Smooth muscle cell (in vitro differentiated cells): ENCODE measurements around the gene THSD7B. TPM values are rescaled to one million over a fixed set of nuclear protein-coding genes. Genes with fewer than 3 reads are reported as not detected.
"Not testable (repeated sequence)": the region's sequence is repeated elsewhere in the genome, so short reads cannot be mapped to it uniquely, and the experiment has no call there.

ENCODE experiments used
- DNase-seq: peaks from one replicate; lab custom pipeline; 2025; ENCODE audit not compliant: unreplicated experiment; lab: John Stamatoyannopoulos, UW
- H2AFZ ChIP-seq: fragments of 200-600 bp; sonication (generic); 2 replicates; pipeline ENCODE4 v1.6.0; 2016; ENCODE audit warnings: antibody characterized with exemption, low read depth, mild to moderate bottlenecking
- H3F3A ChIP-seq: fragments of 200-600 bp; sonication (generic); 2 replicates; pipeline ENCODE4 v1.6.0; 2017; ENCODE audit warnings: antibody characterized with exemption, low read depth
- H3K27ac ChIP-seq: fragments of 200-600 bp; sonication (generic); 2 replicates; pipeline ENCODE4 v1.5.1; 2016; ENCODE audit warnings: low read depth, mild to moderate bottlenecking
- H3K27me3 ChIP-seq: fragments of 200-600 bp; sonication (generic); 2 replicates; pipeline ENCODE4 v1.6.1; 2016; ENCODE audit warnings: low read depth, mild to moderate bottlenecking
- H3K36me3 ChIP-seq: fragments of 200-600 bp; sonication (generic); 2 replicates; pipeline ENCODE4 v1.5.1; 2016; ENCODE audit warnings: low read depth
- H3K4me1 ChIP-seq: fragments of 200-600 bp; sonication (generic); 2 replicates; pipeline ENCODE4 v1.5.1; 2016; ENCODE audit warnings: low read depth
- H3K4me2 ChIP-seq: fragments of 200-600 bp; sonication (generic); 2 replicates; pipeline ENCODE4 v1.6.0; 2016; ENCODE audit warnings: mild to moderate bottlenecking
- H3K4me3 ChIP-seq: fragments of 200-600 bp; sonication (generic); 2 replicates; pipeline ENCODE4 v1.5.1; 2016; ENCODE audit warnings: mild to moderate bottlenecking
- H3K79me2 ChIP-seq: fragments of 200-600 bp; sonication (generic); 2 replicates; pipeline ENCODE4 v1.6.0; 2016; ENCODE audit warnings: low read depth, mild to moderate bottlenecking
- H3K9ac ChIP-seq: fragments of 200-600 bp; sonication (generic); 2 replicates; pipeline ENCODE4 v1.6.0; 2016; ENCODE audit warnings: low read depth
- H3K9me3 ChIP-seq: fragments of 200-600 bp; sonication (generic); replicated peaks from 2 replicates; pipeline ENCODE4 v1.5.1; 2016; ENCODE audit warnings: low read depth
- H4K20me1 ChIP-seq: fragments of 200-600 bp; sonication (generic); 2 replicates; pipeline ENCODE4 v1.6.0; 2016; ENCODE audit warnings: low read depth
- CTCF ChIP-seq: fragments of 200-600 bp; sonication (generic); IDR thresholded peaks from 2 replicates; pipeline ENCODE4 v1.5.1; 2017; ENCODE audit warnings: borderline replicate concordance, mild to moderate bottlenecking, antibody characterized with exemption; ENCODE audit not compliant: insufficient read depth, poor library complexity, severe bottlenecking
- WGBS: methylation state at CpG from one replicate; pipeline ENCODE4 v1.1.7; 2016; ENCODE audit warnings: low lambda C conversion rate; 5-methylcytosine and 5-hydroxymethylcytosine counted together
- polyA plus RNA-seq: library from polyadenylated mRNA; unstranded; fragments of >200 nt; fragmentation: Nextera tagmentation; extraction: Ambion mirVana; gene quantifications from 2 replicates; pipeline ENCODE4 v1.2.1, GENCODE V29; 2016
- total RNA-seq: library from RNA; depleted of rRNA; stranded (reverse); fragments of >200 nt; gene quantifications from 2 replicates; pipeline ENCODE4 v1.2.3, GENCODE V29; 2014

THSD7B gene
- total and polyA plus RNA-seq, 2 experiments from 2014 or later, result not detected

GRCh38 chr2:137539336-137539735 is 774.0 kb downstream of the THSD7B start:
- Histone ChIP-seq H3K4me1 (no peaks in the 10 kb centered on the region), H3K9me3 (no peaks in the 10 kb centered on the region), H3F3A (no peaks in the 10 kb centered on the region), H3K27me3 (no peaks in the 10 kb centered on the region), H3K27ac (no peak overlapping the region), H3K36me3 (no peaks in the 10 kb centered on the region), H3K4me3 (no peak overlapping the region), H3K9ac (no peak overlapping the region), H4K20me1 (no peaks in the 10 kb centered on the region), H2AFZ (no peak overlapping the region), H3K4me2 (no peak overlapping the region), H3K79me2 (no peaks in the 10 kb centered on the region)
- TF ChIP-seq CTCF, result no peak
- DNase-seq, result no peak
- 63% methylated on average over 1 of the region's 1 CpG for WGBS

- Histone ChIP-seq H4K20me1 (no peaks in the 10 kb centered on the region), H3K4me2 (no peak overlapping the region), H3K9me3 (no peaks in the 10 kb centered on the region), H3K27ac (no peak overlapping the region), H3K9ac (no peak overlapping the region), H3F3A (no peaks in the 10 kb centered on the region), H3K4me3 (no peak overlapping the region), H3K36me3 (no peaks in the 10 kb centered on the region), H3K79me2 (no peaks in the 10 kb centered on the region), H2AFZ (no peak overlapping the region), H3K27me3 (no peaks in the 10 kb centered on the region), H3K4me1 (no peaks in the 10 kb centered on the region)
- no peak for DNase-seq
- TF ChIP-seq CTCF, result no peak
- WGBS, result 90% methylated on average over 6 of the region's 6 CpGs
These were observed 782.5 kb downstream of the THSD7B start for GRCh38 chr2:137547842-137548241.

- DNase-seq, result no peak
- Histone ChIP-seq H3K4me2 (no peak overlapping the region), H2AFZ (no peak overlapping the region), H3K4me3 (no peak overlapping the region), H3K27me3 (no peaks in the 10 kb centered on the region), H3F3A (no peaks in the 10 kb centered on the region), H3K36me3 (no peaks in the 10 kb centered on the region), H3K79me2 (no peaks in the 10 kb centered on the region), H3K4me1 (no peaks in the 10 kb centered on the region), H3K9ac (no peak overlapping the region), H3K27ac (no peak overlapping the region), H4K20me1 (no peaks in the 10 kb centered on the region), H3K9me3 (no peaks in the 10 kb centered on the region)
- WGBS, result 86% methylated on average over 1 of the region's 1 CpG
- TF ChIP-seq CTCF, result no peak
These were observed 801.0 kb downstream of the THSD7B start for GRCh38 chr2:137566387-137566786.

GRCh38 chr2:137570484-137570883 is 805.1 kb downstream of the THSD7B start:
- Histone ChIP-seq H3K4me1 (no peaks in the 10 kb centered on the region), H4K20me1 (no peaks in the 10 kb centered on the region), H2AFZ (no peak overlapping the region), H3K27me3 (no peaks in the 10 kb centered on the region), H3K79me2 (no peaks in the 10 kb centered on the region), H3K36me3 (no peaks in the 10 kb centered on the region), H3F3A (no peaks in the 10 kb centered on the region), H3K9me3 (no peaks in the 10 kb centered on the region), H3K4me2 (no peak overlapping the region), H3K27ac (no peak overlapping the region), H3K4me3 (no peak overlapping the region), H3K9ac (no peak overlapping the region)
- DNase-seq, result no peak
- 86% methylated on average over 3 of the region's 3 CpGs for WGBS
- TF ChIP-seq CTCF, result no peak

GRCh38 chr2:137587834-137588233 is 822.5 kb downstream of the THSD7B start:
- H3K4me1 ChIP-seq, H3K4me2 ChIP-seq, H4K20me1 ChIP-seq, H3K4me3 ChIP-seq, H3K27ac ChIP-seq, H2AFZ ChIP-seq, H3K9me3 ChIP-seq, H3K9ac ChIP-seq, H3F3A ChIP-seq, H3K79me2 ChIP-seq, H3K27me3 ChIP-seq, DNase-seq, H3K36me3 ChIP-seq: not testable (repeated sequence)
- WGBS, result 89% methylated on average over 5 of the region's 5 CpGs

GRCh38 chr2:137588578-137588977 is 823.2 kb downstream of the THSD7B start:
- not testable (repeated sequence) for H3K36me3 ChIP-seq, H3F3A ChIP-seq, H3K79me2 ChIP-seq, H3K27ac ChIP-seq, H3K9ac ChIP-seq, DNase-seq, H2AFZ ChIP-seq, H4K20me1 ChIP-seq, H3K9me3 ChIP-seq, H3K4me3 ChIP-seq, H3K4me1 ChIP-seq, H3K4me2 ChIP-seq, H3K27me3 ChIP-seq
- WGBS, result 79% methylated on average over 1 of the region's 1 CpG
